ENCODE measurements around the gene CX3CR1.

CX3CR1 gene

GRCh38 chr3:39220407-39221140 is 59.3 kb downstream of the CX3CR1 start:
- no peak for DNase-seq

- DNase-seq = no peak
Measured at GRCh38 chr3:39219702-39220101, 60.1 kb downstream of the CX3CR1 start.

GRCh38 chr3:39216176-39216790 is 63.6 kb downstream of the CX3CR1 start:
- DNase-seq = no peak

GRCh38 chr3:39213613-39214012 is 66.2 kb downstream of the CX3CR1 start:
- DNase-seq = no peak

Measured in NCI-H1436 treated with DMSO at 0.1 percent for 48 hours (cell line).